ENCODE data around the gene SRP9. TPM values are rescaled to one million over a fixed set of nuclear protein-coding genes. Genes with fewer than 3 reads are reported as not detected.

Gene SRP9
- total RNA-seq, result 100 to 1,000 TPM; 246 to 253 TPM

- peak; percentile 99 for DNase-seq
- Mint-ChIP-seq H3K4me1 (peaks cover 29% of the 10 kb centered on the region), H3K27me3 (no peaks in the 10 kb centered on the region), H3K27ac (no peak within 1 kb of the TSS), H3K9me3 (no peaks in the 10 kb centered on the region), H3K36me3 (ENCODE audit: low read depth) (peaks cover 24% of the 10 kb centered on the region), H3K4me3 (no peak within 1 kb of the TSS)
- ChIA-PET CTCF (interaction anchor here (0.7 to 3.1 kb wide), 43 partner anchors 9 to 630 kb away, joined by 3 to 30 read pairs (median 4); partner anchors contain the start of genes LEFTY1, PARP1, PYCR2 and TMEM63A), POLR2A (interaction anchor here (0.6 to 3.8 kb wide), 53 partner anchors 9 to 1342 kb away, joined by 3 to 82 read pairs (median 4); partner anchors contain the start of genes COQ8A, EPHX1, H3-3A and LBR)
Measured at GRCh38 chr1:225777583-225778336, at the start of gene SRP9. SRP9 (plus strand) TSS chr1:225777826; CDS start chr1:225777941, 115 bp downstream.

- ChIA-PET POLR2A (no interaction called here), CTCF (no interaction called here)
- H3K27me3 Mint-ChIP-seq, result peaks cover 3% of the 10 kb centered on the region
- no peaks in the 10 kb centered on the region for H3K9me3 Mint-ChIP-seq
- no peak overlapping the region for H3K27ac Mint-ChIP-seq
- no peaks in the 10 kb centered on the region for H3K36me3 Mint-ChIP-seq (ENCODE audit: low read depth)
- no peak overlapping the region for H3K4me3 Mint-ChIP-seq
- DNase-seq, result no peak
- H3K4me1 Mint-ChIP-seq, result no peaks in the 10 kb centered on the region
Measured at GRCh38 chr1:225731491-225731890, 46.1 kb upstream of the SRP9 start.

GRCh38 chr1:225733254-225733653, 44.4 kb upstream of the SRP9 start:
- POLR2A ChIA-PET, result no interaction called here
- Mint-ChIP-seq H3K4me1 (no peaks in the 10 kb centered on the region), H3K27ac (no peak overlapping the region), H3K27me3 (peaks cover 3% of the 10 kb centered on the region), H3K36me3 (ENCODE audit: low read depth) (no peaks in the 10 kb centered on the region), H3K9me3 (no peaks in the 10 kb centered on the region), H3K4me3 (no peak overlapping the region)
- CTCF ChIA-PET, result no interaction called here
- DNase-seq, result no peak

- Mint-ChIP-seq H3K4me1 (no peaks in the 10 kb centered on the region), H3K4me3 (no peak overlapping the region), H3K36me3 (ENCODE audit: low read depth) (no peaks in the 10 kb centered on the region), H3K9me3 (no peaks in the 10 kb centered on the region), H3K27ac (no peak overlapping the region), H3K27me3 (peaks cover 3% of the 10 kb centered on the region)
- CTCF ChIA-PET, result no interaction called here
- no peak for DNase-seq
- POLR2A ChIA-PET, result no interaction called here
Measured at GRCh38 chr1:225735252-225736149, 42.1 kb upstream of the SRP9 start.

GRCh38 chr1:225736437-225737098, 41.1 kb upstream of the SRP9 start:
- Mint-ChIP-seq H3K27ac (no peak overlapping the region), H3K36me3 (ENCODE audit: low read depth) (no peaks in the 10 kb centered on the region), H3K9me3 (no peaks in the 10 kb centered on the region), H3K4me3 (no peak overlapping the region), H3K4me1 (no peaks in the 10 kb centered on the region), H3K27me3 (no peaks in the 10 kb centered on the region)
- POLR2A ChIA-PET, result no interaction called here
- CTCF ChIA-PET, result no interaction called here
- DNase-seq, result no peak

GRCh38 chr1:225737161-225737560, 40.5 kb upstream of the SRP9 start:
- Mint-ChIP-seq H3K27me3 (no peaks in the 10 kb centered on the region), H3K36me3 (ENCODE audit: low read depth) (no peaks in the 10 kb centered on the region), H3K9me3 (no peaks in the 10 kb centered on the region), H3K4me3 (no peak overlapping the region), H3K27ac (no peak overlapping the region), H3K4me1 (no peaks in the 10 kb centered on the region)
- ChIA-PET CTCF (interaction anchor here (0.6 to 1.3 kb wide), 2 partner anchors 10 to 20 kb away, joined by 3 read pairs; no protein-coding TSS in a partner anchor), POLR2A (no interaction called here)
- no peak for DNase-seq

- Mint-ChIP-seq H3K27me3 (no peaks in the 10 kb centered on the region), H3K4me3 (no peak overlapping the region), H3K4me1 (no peaks in the 10 kb centered on the region), H3K9me3 (no peaks in the 10 kb centered on the region), H3K36me3 (ENCODE audit: low read depth) (no peaks in the 10 kb centered on the region), H3K27ac (no peak overlapping the region)
- ChIA-PET CTCF (interaction anchor here (0.6 to 1.3 kb wide), 2 partner anchors 19 to 100 kb away, joined by 3 read pairs; no protein-coding TSS in a partner anchor), POLR2A (no interaction called here)
- DNase-seq, result no peak
Measured at GRCh38 chr1:225737866-225738265, 39.8 kb upstream of the SRP9 start.

- Mint-ChIP-seq H3K36me3 (ENCODE audit: low read depth) (no peaks in the 10 kb centered on the region), H3K27ac (no peak overlapping the region), H3K27me3 (no peaks in the 10 kb centered on the region), H3K4me3 (no peak overlapping the region), H3K4me1 (no peaks in the 10 kb centered on the region), H3K9me3 (no peaks in the 10 kb centered on the region)
- DNase-seq, result no peak
- CTCF ChIA-PET, result interaction anchor here (0.6 kb wide), 1 partner anchor 99 kb away, joined by 3 read pairs; no protein-coding TSS in a partner anchor
- POLR2A ChIA-PET, result no interaction called here
Measured at GRCh38 chr1:225738763-225739162, 38.9 kb upstream of the SRP9 start.

- Mint-ChIP-seq H3K9me3 (no peaks in the 10 kb centered on the region), H3K4me1 (no peaks in the 10 kb centered on the region), H3K27ac (no peak overlapping the region), H3K4me3 (no peak overlapping the region), H3K27me3 (no peaks in the 10 kb centered on the region), H3K36me3 (ENCODE audit: low read depth) (no peaks in the 10 kb centered on the region)
- ChIA-PET POLR2A (no interaction called here), CTCF (interaction anchor here (0.8 kb wide), 1 partner anchor 212 kb away, joined by 3 read pairs; no protein-coding TSS in a partner anchor)
- no peak for DNase-seq
Measured at GRCh38 chr1:225739542-225740107, 38.0 kb upstream of the SRP9 start.

- no peaks in the 10 kb centered on the region for H3K36me3 Mint-ChIP-seq (ENCODE audit: low read depth)
- no peak overlapping the region for H3K4me3 Mint-ChIP-seq
- no peak for DNase-seq
- H3K9me3 Mint-ChIP-seq, result no peaks in the 10 kb centered on the region
- H3K27ac Mint-ChIP-seq, result no peak overlapping the region
- CTCF ChIA-PET, result no interaction called here
- POLR2A ChIA-PET, result interaction anchor here (1.3 to 1.7 kb wide), 2 partner anchors 25 to 33 kb away, joined by 3 to 4 read pairs; partner anchors contain the start of gene SRP9
- no peaks in the 10 kb centered on the region for H3K27me3 Mint-ChIP-seq
- no peaks in the 10 kb centered on the region for H3K4me1 Mint-ChIP-seq
Measured at GRCh38 chr1:225744745-225745144, 32.9 kb upstream of the SRP9 start.

- H3K27me3 Mint-ChIP-seq, result peaks cover 2% of the 10 kb centered on the region
- DNase-seq, result no peak
- no peak overlapping the region for H3K4me3 Mint-ChIP-seq
- no peaks in the 10 kb centered on the region for H3K36me3 Mint-ChIP-seq (ENCODE audit: low read depth)
- CTCF ChIA-PET, result no interaction called here
- POLR2A ChIA-PET, result interaction anchor here (1.7 kb wide), 1 partner anchor 32 kb away, joined by 4 read pairs; the partner anchor contains the start of gene SRP9
- no peak overlapping the region for H3K27ac Mint-ChIP-seq
- no peaks in the 10 kb centered on the region for H3K9me3 Mint-ChIP-seq
- H3K4me1 Mint-ChIP-seq, result no peaks in the 10 kb centered on the region
Measured at GRCh38 chr1:225745273-225745672, 32.4 kb upstream of the SRP9 start.

- H3K4me1 Mint-ChIP-seq, result no peaks in the 10 kb centered on the region
- CTCF ChIA-PET, result no interaction called here
- no peaks in the 10 kb centered on the region for H3K36me3 Mint-ChIP-seq (ENCODE audit: low read depth)
- H3K27ac Mint-ChIP-seq, result no peak overlapping the region
- no peaks in the 10 kb centered on the region for H3K9me3 Mint-ChIP-seq
- H3K4me3 Mint-ChIP-seq, result no peak overlapping the region
- peaks cover 2% of the 10 kb centered on the region for H3K27me3 Mint-ChIP-seq
- no peak for DNase-seq
- POLR2A ChIA-PET, result interaction anchor here (1.7 kb wide), 1 partner anchor 31 kb away, joined by 4 read pairs; the partner anchor contains the start of gene SRP9
Measured at GRCh38 chr1:225746361-225747179, 31.1 kb upstream of the SRP9 start.
